Stimulated activated CD8-positive, alpha-beta memory T cell treated with anti-CD3 and anti-CD28 coated beads, Interleukin-4, amount 100 ng/mL, for 1 hour (primary cell): ENCODE results near the gene SLC4A9.
"Not testable (repeated sequence)": the region's sequence is repeated elsewhere in the genome, so short reads cannot be mapped to it uniquely, and the experiment has no call there.

Source experiments
- DNase-seq, 2 donors: peaks; one replicate each; pipeline ENCODE4 v3.0.0-alpha.2; 2020; ENCODE audit warnings: low read depth in 2 of 2, low spot score in 1 of 2

SLC4A9 gene

GRCh38 chr5:140399979-140400729, 40.2 kb downstream of the SLC4A9 start:
- DNase-seq: no peak

GRCh38 chr5:140400730-140401361, 40.9 kb downstream of the SLC4A9 start:
- peak in 1 of 2 donors; percentile 69 for DNase-seq

GRCh38 chr5:140401362-140402257, 41.6 kb downstream of the SLC4A9 start, which contains the start of gene ANKHD1:
ANKHD1 (plus strand) TSS chr5:140401833; CDS start chr5:140401968, 135 bp downstream.
- peak; percentile 85 to 89 for DNase-seq

GRCh38 chr5:140402258-140403074, 42.5 kb downstream of the SLC4A9 start:
- peak in 1 of 2 donors; percentile 13 for DNase-seq

- DNase-seq: no peak
Observed at GRCh38 chr5:140403613-140404012, 43.6 kb downstream of the SLC4A9 start.

- no peak for DNase-seq
Observed at GRCh38 chr5:140408750-140409241, 48.8 kb downstream of the SLC4A9 start.

GRCh38 chr5:140413230-140413629, 53.2 kb downstream of the SLC4A9 start:
- no peak for DNase-seq

- DNase-seq: no peak
Observed at GRCh38 chr5:140417235-140417634, 57.2 kb downstream of the SLC4A9 start.

- no peak for DNase-seq
Observed at GRCh38 chr5:140418862-140419520, 59.0 kb downstream of the SLC4A9 start.

GRCh38 chr5:140420226-140420570, 60.2 kb downstream of the SLC4A9 start:
- no peak for DNase-seq

GRCh38 chr5:140420665-140421361, 60.8 kb downstream of the SLC4A9 start:
- no peak for DNase-seq

GRCh38 chr5:140421375-140421774, 61.4 kb downstream of the SLC4A9 start:
- DNase-seq: not testable (repeated sequence)

- DNase-seq: no peak
Observed at GRCh38 chr5:140423609-140424008, 63.6 kb downstream of the SLC4A9 start.

GRCh38 chr5:140424135-140424534, 64.1 kb downstream of the SLC4A9 start:
- DNase-seq: no peak
